ENCODE results near the gene CDKN1B.

DNA sequence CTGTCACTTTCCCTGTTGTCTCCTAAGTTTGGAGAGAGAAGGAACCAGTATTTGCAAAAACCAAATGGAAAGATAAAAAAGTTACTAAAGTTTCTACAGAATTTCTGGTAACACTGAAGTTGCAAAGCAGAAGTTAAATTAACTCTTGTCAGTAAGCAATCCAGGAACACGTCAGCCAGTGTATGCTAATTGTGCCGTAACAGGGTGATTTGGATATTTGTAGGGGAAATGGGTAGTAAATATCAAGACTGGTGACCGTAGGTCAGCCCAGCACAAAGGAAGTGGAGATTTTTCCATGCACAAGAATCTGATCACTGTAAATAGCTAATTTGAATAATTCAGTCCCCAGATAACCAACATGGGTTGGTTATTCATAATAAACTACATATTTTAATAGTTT, 2.3 kb downstream of the CDKN1B start:
- TF ChIP-seq, protein P1, sequence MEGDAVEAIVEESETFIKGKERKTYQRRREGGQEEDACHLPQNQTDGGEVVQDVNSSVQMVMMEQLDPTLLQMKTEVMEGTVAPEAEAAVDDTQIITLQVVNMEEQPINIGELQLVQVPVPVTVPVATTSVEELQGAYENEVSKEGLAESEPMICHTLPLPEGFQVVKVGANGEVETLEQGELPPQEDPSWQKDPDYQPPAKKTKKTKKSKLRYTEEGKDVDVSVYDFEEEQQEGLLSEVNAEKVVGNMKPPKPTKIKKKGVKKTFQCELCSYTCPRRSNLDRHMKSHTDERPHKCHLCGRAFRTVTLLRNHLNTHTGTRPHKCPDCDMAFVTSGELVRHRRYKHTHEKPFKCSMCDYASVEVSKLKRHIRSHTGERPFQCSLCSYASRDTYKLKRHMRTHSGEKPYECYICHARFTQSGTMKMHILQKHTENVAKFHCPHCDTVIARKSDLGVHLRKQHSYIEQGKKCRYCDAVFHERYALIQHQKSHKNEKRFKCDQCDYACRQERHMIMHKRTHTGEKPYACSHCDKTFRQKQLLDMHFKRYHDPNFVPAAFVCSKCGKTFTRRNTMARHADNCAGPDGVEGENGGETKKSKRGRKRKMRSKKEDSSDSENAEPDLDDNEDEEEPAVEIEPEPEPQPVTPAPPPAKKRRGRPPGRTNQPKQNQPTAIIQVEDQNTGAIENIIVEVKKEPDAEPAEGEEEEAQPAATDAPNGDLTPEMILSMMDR (IDR thresholded peaks at IDR 0.05) = no peak
- TF ChIP-seq POLR2A (IDR thresholded peaks at IDR 0.05) = peak in 1 of 2 donors; percentile 11
